H1 (cell line): ENCODE results near the gene CDK5. TPM values are rescaled to one million over a fixed set of nuclear protein-coding genes. Genes with fewer than 3 reads are reported as not detected.
A peak's percentile ranks its signal among the peaks of the same experiment; 100 is the strongest.

ENCODE experiments used
- CTCF ChIA-PET: fragments of 300-600 bp; sonication (Branson Sonifier 250); formaldehyde crosslinking; loops from one replicate; lab custom pipeline; 2021; ENCODE audit not compliant: partially characterized antibody; lab: Charles Lee
- POLR2A ChIA-PET: fragments of 300-600 bp; sonication (Branson Sonifier 250); formaldehyde crosslinking; loops from one replicate; lab custom pipeline; 2021; ENCODE audit warnings: inconsistent platforms; ENCODE audit not compliant: partially characterized antibody; lab: Charles Lee
- DNase-seq, 2 experiments: peaks; one replicate each; pipeline versions ENCODE4 v3.0.0 to v3.0.0-alpha.2; 2010 to 2022; ENCODE audit warnings: low spot score in 2 of 2, low read depth in 1 of 2, mixed read lengths in 1 of 2
- FAIRE-seq: peaks from 2 replicates; lab custom pipeline; 2011; peaks lifted over from hg19 to GRCh38; lab: Jason Lieb, UNC
- H2AFZ ChIP-seq: 2 replicates; pipeline ENCODE4 v1.8.1; 2012; ENCODE audit warnings: low read length, inconsistent platforms
- H2AK5ac ChIP-seq: 2 replicates; pipeline ENCODE4 v1.6.1; 2013; ENCODE audit warnings: low read depth, low read length
- H2BK120ac ChIP-seq: replicated peaks from 2 replicates; pipeline ENCODE3; 2013; ENCODE audit warnings: low read depth, low read length, inconsistent platforms
- H2BK12ac ChIP-seq: 2 replicates; pipeline ENCODE4 v1.6.1; 2013; ENCODE audit warnings: low read depth, low read length
- H2BK15ac ChIP-seq: 2 replicates; pipeline ENCODE4 v1.6.1; 2013; ENCODE audit warnings: low read length
- H2BK20ac ChIP-seq: 2 replicates; pipeline ENCODE4 v1.6.1; 2013; ENCODE audit warnings: low read length
- H2BK5ac ChIP-seq: 2 replicates; pipeline ENCODE4 v1.6.1; 2013; ENCODE audit warnings: low read depth, low read length
- H3K14ac ChIP-seq: 2 replicates; pipeline ENCODE4 v1.6.1; 2013; ENCODE audit warnings: inconsistent platforms; ENCODE audit not compliant: insufficient read length
- H3K18ac ChIP-seq: 2 replicates; pipeline ENCODE4 v1.6.1; 2013; ENCODE audit warnings: low read length; ENCODE audit errors: extremely low read depth
- H3K23ac ChIP-seq: 2 replicates; pipeline ENCODE4 v1.6.1; 2013; ENCODE audit warnings: inconsistent platforms; ENCODE audit not compliant: insufficient read length
- H3K23me2 ChIP-seq: 2 replicates; pipeline ENCODE4 v1.6.1; 2013; ENCODE audit warnings: low read depth, low read length
- H3K27ac ChIP-seq: 2 replicates; pipeline ENCODE4 v1.6.1; 2011; ENCODE audit warnings: low read depth, low read length, inconsistent platforms
- H3K27me3 ChIP-seq, 4 experiments: replicated peaks in 1 of 4; 1 replicate in 1 of 4; 2 replicates in 3 of 4; pipeline versions ENCODE4 v1.6.1 to v1.8.1; 2011 to 2013; ENCODE audit warnings: low read length in 3 of 4, mild to moderate bottlenecking in 3 of 4, inconsistent platforms in 2 of 4, mixed read lengths in 2 of 4, moderate library complexity in 1 of 4; ENCODE audit not compliant: control insufficient read depth in 3 of 4, insufficient read depth in 3 of 4; ENCODE audit errors: extremely low read depth in 1 of 4
- H3K36me3 ChIP-seq, 4 experiments: 2 replicates each; pipeline versions ENCODE4 v1.6.1 to v1.8.1; 2011 to 2013; ENCODE audit warnings: mild to moderate bottlenecking in 4 of 4, low read length in 3 of 4, moderate library complexity in 2 of 4, control low read depth in 1 of 4, inconsistent platforms in 1 of 4; ENCODE audit not compliant: insufficient read depth in 4 of 4, control insufficient read depth in 2 of 4
- H3K4ac ChIP-seq: replicated peaks from 2 replicates; pipeline ENCODE3; 2013; ENCODE audit warnings: low read length, low read depth, mixed read lengths, inconsistent platforms; ENCODE audit not compliant: insufficient read length
- H3K4me1 ChIP-seq, 4 experiments: replicated peaks in 1 of 4; 1 replicate in 1 of 4; 2 replicates in 3 of 4; pipeline versions ENCODE4 v1.6.1 to v1.8.1; 2011 to 2013; ENCODE audit warnings: low read length in 3 of 4, inconsistent platforms in 2 of 4, mixed read lengths in 1 of 4; ENCODE audit not compliant: insufficient read depth in 4 of 4, control insufficient read depth in 3 of 4
- H3K4me2 ChIP-seq, 2 experiments: 2 replicates each; pipeline versions ENCODE4 v1.6.1 to v1.8.1; 2011 to 2013; ENCODE audit warnings: low read depth in 2 of 2, low read length in 2 of 2, control low read depth in 1 of 2, inconsistent platforms in 1 of 2, mild to moderate bottlenecking in 1 of 2; ENCODE audit not compliant: insufficient read depth in 1 of 2
- H3K4me3 ChIP-seq, 4 experiments: fragments of 200-600, 300-600 bp in 1 of 4; sonication (generic), shearing (Covaris generic), sonication (Bioruptor Twin) in 1 of 4; 2 replicates each; pipeline versions ENCODE4 v1.5.1 to v1.8.1; 2011 to 2016; ENCODE audit warnings: low read length in 4 of 4, low read depth in 3 of 4, control low read depth in 2 of 4, inconsistent platforms in 2 of 4, mild to moderate bottlenecking in 2 of 4, mixed read lengths in 1 of 4, moderate library complexity in 1 of 4; ENCODE audit not compliant: insufficient read depth in 2 of 4; ENCODE audit errors: extremely low read depth in 1 of 4
- H3K56ac ChIP-seq: replicated peaks from 2 replicates; pipeline ENCODE3; 2013; ENCODE audit warnings: low read depth, mild to moderate bottlenecking, mixed read lengths, low read length, inconsistent platforms; ENCODE audit not compliant: insufficient read length
- H3K79me1 ChIP-seq: 2 replicates; pipeline ENCODE4 v1.6.1; 2013; ENCODE audit warnings: low read depth, low read length, control low read depth
- H3K79me2 ChIP-seq, 2 experiments: 2 replicates each; pipeline versions ENCODE4 v1.6.1 to v1.8.1; 2012 to 2013; ENCODE audit warnings: low read length in 2 of 2, mild to moderate bottlenecking in 2 of 2, inconsistent platforms in 1 of 2; ENCODE audit not compliant: insufficient read depth in 2 of 2, control insufficient read depth in 1 of 2
- H3K9ac ChIP-seq, 4 experiments: replicated peaks in 1 of 4; 1 replicate in 1 of 4; 2 replicates in 3 of 4; pipeline versions ENCODE4 v1.6.1 to v1.8.1; 2011 to 2013; ENCODE audit warnings: low read depth in 3 of 4, low read length in 3 of 4, control low read depth in 2 of 4, mild to moderate bottlenecking in 2 of 4, moderate library complexity in 2 of 4, inconsistent platforms in 1 of 4; ENCODE audit errors: extremely low read depth in 1 of 4
- H3K9me3 ChIP-seq, 2 experiments: 2 replicates each; pipeline versions ENCODE4 v1.6.1 to v1.8.1; 2012 to 2013; ENCODE audit warnings: mild to moderate bottlenecking in 2 of 2, moderate library complexity in 2 of 2, control low read depth in 1 of 2, inconsistent platforms in 1 of 2, low read depth in 1 of 2, low read length in 1 of 2, mixed read lengths in 1 of 2; ENCODE audit not compliant: insufficient read depth in 2 of 2
- H4K20me1 ChIP-seq, 2 experiments: replicated peaks in 1 of 2; 2 replicates each; pipeline versions ENCODE3 to v1.8.1; 2011 to 2013; ENCODE audit warnings: inconsistent platforms in 2 of 2, low read length in 2 of 2, mild to moderate bottlenecking in 1 of 2; ENCODE audit not compliant: insufficient read depth in 2 of 2, control insufficient read depth in 1 of 2
- H4K5ac ChIP-seq: 2 replicates; pipeline ENCODE4 v1.6.1; 2013; ENCODE audit warnings: low read length, low read depth, mixed read lengths, inconsistent platforms; ENCODE audit not compliant: insufficient read length
- H4K8ac ChIP-seq: 2 replicates; pipeline ENCODE4 v1.8.0; 2013; ENCODE audit warnings: mild to moderate bottlenecking, moderate library complexity, low read length, inconsistent platforms; ENCODE audit not compliant: insufficient read depth; ENCODE audit errors: extremely low read depth
- H4K91ac ChIP-seq: replicated peaks from 2 replicates; pipeline ENCODE3; 2013; ENCODE audit warnings: low read length, mixed read lengths, inconsistent platforms; ENCODE audit not compliant: insufficient read length
- BRCA1 ChIP-seq: IDR thresholded peaks from 2 replicates; pipeline ENCODE4 v1.6.1; 2012; ENCODE audit warnings: low read depth, low read length, improper control_type of control experiment
- CBX8 ChIP-seq: fragments of 300-800, 300-1000 bp; sonication (generic); IDR thresholded peaks from 2 replicates; pipeline ENCODE4 v1.7.1; 2016; ENCODE audit warnings: low read depth, low read length, borderline replicate concordance
- CEBPB ChIP-seq: IDR thresholded peaks from 2 replicates; pipeline ENCODE4 v1.6.1; 2012; ENCODE audit warnings: low read depth, low read length
- CHD1 ChIP-seq: IDR thresholded peaks from 2 replicates; pipeline ENCODE4 v1.6.1; 2012; ENCODE audit warnings: low read depth, low read length, improper control_type of control experiment
- E2F6 ChIP-seq: IDR thresholded peaks from 2 replicates; pipeline ENCODE4 v1.6.1; 2012; ENCODE audit warnings: inconsistent platforms
- HDAC6 ChIP-seq: IDR thresholded peaks from one replicate; pipeline ENCODE4 v1.7.1; 2012; ENCODE audit warnings: low read depth, mild to moderate bottlenecking, inconsistent platforms, low read length, moderate library complexity
- MAX ChIP-seq: IDR thresholded peaks from 2 replicates; pipeline ENCODE4 v1.6.1; 2012; ENCODE audit warnings: inconsistent platforms
- NRF1 ChIP-seq: IDR thresholded peaks from 2 replicates; pipeline ENCODE4 v1.6.1; 2011; ENCODE audit warnings: mild to moderate bottlenecking, low read depth, low read length, improper control_type of control experiment
- RBBP5 ChIP-seq: IDR thresholded peaks from 2 replicates; pipeline ENCODE4 v1.7.1; 2012; ENCODE audit warnings: low read depth, mild to moderate bottlenecking, inconsistent platforms, low read length, moderate library complexity, borderline replicate concordance
- SIRT6 ChIP-seq: IDR thresholded peaks from one replicate; pipeline ENCODE4 v1.7.1; 2012; ENCODE audit warnings: low read length, inconsistent platforms
- SP4 ChIP-seq: IDR thresholded peaks from 2 replicates; pipeline ENCODE4 v1.6.1; 2012; ENCODE audit warnings: low read length, inconsistent platforms
- TBP ChIP-seq: IDR thresholded peaks from 2 replicates; pipeline ENCODE4 v1.6.1; 2011; ENCODE audit warnings: low read depth, low read length, improper control_type of control experiment
- WGBS, 2 experiments: shearing (Covaris generic) in 1 of 2; methylation state at CpG; one replicate each; pipeline versions ENCODE4 v1.1.6 to v1.1.7; 2013 to 2015; ENCODE audit warnings: low lambda C conversion rate in 2 of 2, mixed read lengths in 2 of 2, inconsistent platforms in 1 of 2, low coverage in 1 of 2, missing lambda C conversion rate in 1 of 2; ENCODE audit not compliant: insufficient replicate concordance in 2 of 2, insufficient coverage in 1 of 2, insufficient read length in 1 of 2; ENCODE audit errors: extremely low coverage in 1 of 2, missing lambda C conversion rate in 1 of 2; 5-methylcytosine and 5-hydroxymethylcytosine counted together
- polyA plus RNA-seq, 7 experiments: library from polyadenylated mRNA; depleted of rRNA in 3 of 7; stranded (reverse) in 5 of 7; unstranded in 2 of 7; fragments of >200 nt in 5 of 7; fragments of 200-250 nt in 2 of 7; gene quantifications; 1 replicate in 5 of 7; 2 replicates in 1 of 7; 4 replicates in 1 of 7; pipeline versions ENCODE4 v1.2.1 to v1.2.3, GENCODE V29; 2011 to 2013; ENCODE audit warnings: missing spikeins in 2 of 7, mixed read lengths in 2 of 7
- total RNA-seq: library from RNA; stranded (reverse); fragmentation: NEBNext Ultra II Directional; extraction: Animal tissue kit (Norgen Biotek cat#: 25700); gene quantifications from 2 replicates; pipeline ENCODE4 v1.2.1, GENCODE V29; 2021

CDK5 gene
- total and polyA plus RNA-seq, 2 of the 8 experiments (the other 6 are each of a cell fraction or from before 2014, with no cell fraction given): 22.8 to 37.2 TPM

DNA sequence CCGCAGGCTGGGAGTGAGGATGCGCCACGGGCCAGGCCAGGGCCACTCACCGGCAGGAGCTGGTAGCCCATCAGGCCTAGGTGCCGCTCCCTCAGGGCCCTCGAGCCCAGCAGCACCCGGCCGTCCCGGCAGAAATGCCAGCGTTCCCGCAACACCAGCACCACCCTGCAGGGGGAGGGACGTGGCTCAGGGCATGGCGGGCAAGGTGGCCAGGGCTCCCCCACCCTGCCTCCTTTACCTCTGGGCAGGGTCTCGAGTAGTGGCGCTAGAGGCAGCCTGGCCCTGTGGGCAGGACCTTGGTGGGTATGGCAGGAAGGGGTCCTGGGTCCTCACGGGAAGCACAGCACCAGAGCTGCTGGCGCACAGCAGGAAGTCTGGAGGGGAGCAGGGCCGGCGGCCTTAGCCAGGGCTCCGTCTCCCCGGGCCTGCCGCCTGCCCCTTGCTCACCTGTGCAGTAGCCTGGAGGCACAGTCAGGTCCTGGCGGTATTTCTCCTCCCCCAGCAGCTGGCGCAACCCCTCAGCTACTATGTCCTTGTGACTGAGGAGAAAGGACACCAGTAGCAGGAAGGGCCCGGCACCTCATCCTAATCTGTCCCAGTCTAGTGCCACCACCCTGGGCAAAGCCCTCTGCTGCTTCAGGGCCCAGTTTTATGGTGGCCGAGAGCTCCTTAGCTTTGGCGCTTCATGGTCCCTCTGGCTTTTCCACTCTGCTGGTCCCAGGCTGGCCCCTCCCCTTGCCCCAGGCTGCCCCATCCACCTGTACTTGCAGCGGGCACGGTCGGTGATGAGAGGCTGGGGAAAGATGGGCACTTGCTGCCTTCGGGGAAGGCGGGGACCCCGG is 19.4 kb upstream of the CDK5 start:
- Histone ChIP-seq H2AK5ac (no peak overlapping the region), H3K27me3 (no peaks in the 10 kb centered on the region), H3K56ac (no peak overlapping the region), H3K23ac (no peak overlapping the region), H2BK20ac (no peak overlapping the region), H2BK12ac (no peak overlapping the region), H3K4me1 (peaks cover 0 to 28% (median 19%) of the 10 kb centered on the region in 4 experiments; a peak in 6 of 7 replicates), H3K79me1 (peaks cover 7% of the 10 kb centered on the region), H4K5ac (no peak overlapping the region), H3K18ac (no peak overlapping the region), H3K4ac (no peak overlapping the region), H3K9ac (no peak overlapping the region), H4K20me1 (peaks cover 20 to 26% of the 10 kb centered on the region in 2 experiments), H3K36me3 (peaks cover 10 to 33% (median 27%) of the 10 kb centered on the region in 4 experiments), H3K14ac (no peak overlapping the region), H2BK15ac (no peak overlapping the region), H3K4me2 (no peak overlapping the region), H3K27ac (no peak overlapping the region), H3K79me2 (peaks cover 0 to 8% of the 10 kb centered on the region in 2 experiments; a peak in 1 of 4 replicates), H4K8ac (no peak overlapping the region; the same call in none of the 2 replicates), H3K4me3 (no peak overlapping the region), H3K23me2 (peaks cover 13% of the 10 kb centered on the region), H2BK120ac (no peak overlapping the region), H2BK5ac (no peak overlapping the region), H2AFZ (no peak overlapping the region), H4K91ac (no peak overlapping the region), H3K9me3 (no peaks in the 10 kb centered on the region)
- FAIRE-seq (no peak), DNase-seq (peak in 1 of 2 experiments; percentile 91)
- WGBS, 2 experiments: 77% methylated on average over 30 of the region's 33 CpGs; no CpG with 5 or more reads in 1 of the 2 experiments
- CTCF ChIA-PET: interaction anchor here (0.6 to 6.0 kb wide), 22 partner anchors 8 to 179 kb away, joined by 3 to 81 read pairs (median 4); partner anchors contain the start of gene ASIC3
- POLR2A ChIA-PET: interaction anchor here (0.7 to 4.9 kb wide), 10 partner anchors 8 to 64 kb away, joined by 3 to 77 read pairs (median 4); partner anchors contain the start of gene SLC4A2
- no peak for TF ChIP-seq HDAC6
- no peak for TF ChIP-seq SP4
- no peak for TF ChIP-seq E2F6
- TF ChIP-seq CEBPB: no peak
- TF ChIP-seq CBX8: no peak
- no peak for TF ChIP-seq NRF1
- no peak for TF ChIP-seq RBBP5
- no peak for TF ChIP-seq SIRT6
- TF ChIP-seq MAX: 0 out of 2 replicates have a peak, but pooled peaks have one; percentile 27
- no peak for TF ChIP-seq CHD1
- TF ChIP-seq TBP: peak; percentile 16; the same call in 1 of the 2 replicates
- no peak for TF ChIP-seq BRCA1
